ENCODE data around the gene DIPK1A.

Gene DIPK1A

DNA sequence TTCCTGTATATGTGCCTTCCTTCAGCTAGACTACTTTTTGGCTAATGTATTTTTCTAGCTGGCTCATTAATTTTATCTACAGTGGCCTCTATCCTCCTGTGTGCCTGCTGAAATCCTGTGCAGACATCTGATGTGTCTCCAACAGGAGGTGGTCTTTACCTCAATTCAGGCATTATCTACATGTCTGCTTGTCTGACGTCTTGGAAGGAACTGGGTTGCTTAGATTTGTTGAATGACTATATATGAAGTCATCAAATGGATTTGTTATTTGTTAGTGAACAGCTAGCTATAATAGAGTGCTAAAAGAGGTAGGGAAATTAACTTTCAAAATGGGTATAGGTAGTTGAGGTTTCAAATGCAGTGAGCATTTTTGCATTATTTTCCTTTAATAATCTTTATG lies 122.7 kb downstream of the DIPK1A start:
- Histone ChIP-seq H3K27me3 (replicated peaks; ENCODE audit: control insufficient read depth, insufficient read depth, low read length) (no peaks in the 10 kb centered on the region), H3K36me3 (ENCODE audit: control insufficient read depth, insufficient read depth, low read length) (peaks cover 27% of the 10 kb centered on the region), H3K4me3 (replicated peaks; ENCODE audit: low read depth, low read length) (no peak overlapping the region)
- DNase-seq (ENCODE audit: extremely low read depth, insufficient read length): no peak
- TF ChIP-seq, protein P1, sequence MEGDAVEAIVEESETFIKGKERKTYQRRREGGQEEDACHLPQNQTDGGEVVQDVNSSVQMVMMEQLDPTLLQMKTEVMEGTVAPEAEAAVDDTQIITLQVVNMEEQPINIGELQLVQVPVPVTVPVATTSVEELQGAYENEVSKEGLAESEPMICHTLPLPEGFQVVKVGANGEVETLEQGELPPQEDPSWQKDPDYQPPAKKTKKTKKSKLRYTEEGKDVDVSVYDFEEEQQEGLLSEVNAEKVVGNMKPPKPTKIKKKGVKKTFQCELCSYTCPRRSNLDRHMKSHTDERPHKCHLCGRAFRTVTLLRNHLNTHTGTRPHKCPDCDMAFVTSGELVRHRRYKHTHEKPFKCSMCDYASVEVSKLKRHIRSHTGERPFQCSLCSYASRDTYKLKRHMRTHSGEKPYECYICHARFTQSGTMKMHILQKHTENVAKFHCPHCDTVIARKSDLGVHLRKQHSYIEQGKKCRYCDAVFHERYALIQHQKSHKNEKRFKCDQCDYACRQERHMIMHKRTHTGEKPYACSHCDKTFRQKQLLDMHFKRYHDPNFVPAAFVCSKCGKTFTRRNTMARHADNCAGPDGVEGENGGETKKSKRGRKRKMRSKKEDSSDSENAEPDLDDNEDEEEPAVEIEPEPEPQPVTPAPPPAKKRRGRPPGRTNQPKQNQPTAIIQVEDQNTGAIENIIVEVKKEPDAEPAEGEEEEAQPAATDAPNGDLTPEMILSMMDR (IDR thresholded peaks at IDR 0.05; ENCODE audit: insufficient read depth, low read length, poor library complexity, severe bottlenecking): no peak

DNA sequence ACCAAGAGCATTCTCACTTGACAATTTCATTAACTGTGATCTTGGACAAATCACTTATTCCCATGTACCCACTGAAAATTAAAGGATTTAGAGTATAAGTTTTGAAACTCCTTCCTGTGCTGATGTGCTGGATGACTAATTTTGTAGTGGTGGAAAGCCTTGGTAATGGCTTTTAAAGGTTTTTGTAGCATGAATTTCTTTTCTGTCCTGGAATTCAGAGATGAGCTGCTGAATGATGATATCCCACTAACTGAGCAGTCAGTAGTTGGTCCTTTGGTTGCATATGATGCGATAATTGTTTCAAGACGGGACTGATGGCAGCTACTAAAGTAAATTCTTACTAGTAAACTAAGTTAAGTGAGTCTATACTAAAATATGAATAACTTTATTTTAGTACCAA lies 124.2 kb downstream of the DIPK1A start:
- H3K4me3 ChIP-seq (replicated peaks; ENCODE audit: low read depth, low read length): no peak overlapping the region; the same call in 1 of the 2 replicates
- peaks cover 24% of the 10 kb centered on the region for H3K36me3 ChIP-seq (ENCODE audit: control insufficient read depth, insufficient read depth, low read length)
- no peak for DNase-seq (ENCODE audit: extremely low read depth, insufficient read length)
- no peaks in the 10 kb centered on the region for H3K27me3 ChIP-seq (replicated peaks; ENCODE audit: control insufficient read depth, insufficient read depth, low read length)
- TF ChIP-seq, protein P1 (IDR thresholded peaks at IDR 0.05; ENCODE audit: insufficient read depth, low read length, poor library complexity, severe bottlenecking): no peak

DNA sequence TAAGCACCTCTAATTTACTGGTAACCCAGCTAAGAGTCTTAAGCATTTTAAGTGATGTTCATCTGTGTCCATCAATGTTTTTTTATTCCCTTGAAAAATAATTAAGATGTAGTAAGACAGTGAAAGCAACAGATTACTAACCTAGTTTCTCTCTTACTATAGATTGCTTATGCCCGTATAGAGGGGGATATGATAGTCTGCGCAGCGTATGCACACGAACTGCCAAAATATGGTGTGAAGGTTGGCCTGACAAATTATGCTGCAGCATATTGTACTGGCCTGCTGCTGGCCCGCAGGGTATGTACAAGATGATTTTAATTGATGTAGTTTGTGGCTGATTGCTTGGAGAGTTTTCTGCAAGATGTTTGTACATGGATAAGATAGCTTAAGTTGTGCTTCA lies 126.6 kb downstream of the DIPK1A start:
- TF ChIP-seq, protein P1 (IDR thresholded peaks at IDR 0.05; ENCODE audit: insufficient read depth, low read length, poor library complexity, severe bottlenecking): no peak
- peaks cover 15% of the 10 kb centered on the region for H3K36me3 ChIP-seq (ENCODE audit: control insufficient read depth, insufficient read depth, low read length)
- no peak for DNase-seq (ENCODE audit: extremely low read depth, insufficient read length)
- no peaks in the 10 kb centered on the region for H3K27me3 ChIP-seq (replicated peaks; ENCODE audit: control insufficient read depth, insufficient read depth, low read length)
- peak overlapping the region; percentile 100 for H3K4me3 ChIP-seq (replicated peaks; ENCODE audit: low read depth, low read length)

DNA sequence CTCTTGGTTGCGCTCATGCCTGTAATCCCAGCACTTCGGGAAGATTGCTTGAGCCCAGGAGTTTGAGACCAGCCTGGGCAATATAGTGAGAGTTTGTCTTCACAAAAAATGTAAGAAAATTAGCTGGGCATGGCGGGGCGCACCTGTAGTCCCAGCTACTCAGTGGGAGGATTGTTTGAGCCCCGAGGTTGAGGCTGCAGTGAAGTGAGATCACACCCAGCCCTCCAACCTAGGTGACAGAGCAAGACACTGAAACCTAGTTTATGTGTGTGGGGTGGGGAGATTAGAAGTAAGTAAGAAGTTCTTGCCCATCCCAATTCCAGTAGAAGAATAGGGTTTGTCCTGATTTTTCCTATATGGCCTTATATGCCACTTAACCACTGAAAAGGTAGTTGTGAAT lies 127.4 kb downstream of the DIPK1A start:
- H3K4me3 ChIP-seq (replicated peaks; ENCODE audit: low read depth, low read length): peak overlapping the region; percentile 100
- no peak for DNase-seq (ENCODE audit: extremely low read depth, insufficient read length)
- TF ChIP-seq, protein P1 (IDR thresholded peaks at IDR 0.05; ENCODE audit: insufficient read depth, low read length, poor library complexity, severe bottlenecking): no peak
- H3K27me3 ChIP-seq (replicated peaks; ENCODE audit: control insufficient read depth, insufficient read depth, low read length): no peaks in the 10 kb centered on the region
- peaks cover 13% of the 10 kb centered on the region for H3K36me3 ChIP-seq (ENCODE audit: control insufficient read depth, insufficient read depth, low read length)

DNA sequence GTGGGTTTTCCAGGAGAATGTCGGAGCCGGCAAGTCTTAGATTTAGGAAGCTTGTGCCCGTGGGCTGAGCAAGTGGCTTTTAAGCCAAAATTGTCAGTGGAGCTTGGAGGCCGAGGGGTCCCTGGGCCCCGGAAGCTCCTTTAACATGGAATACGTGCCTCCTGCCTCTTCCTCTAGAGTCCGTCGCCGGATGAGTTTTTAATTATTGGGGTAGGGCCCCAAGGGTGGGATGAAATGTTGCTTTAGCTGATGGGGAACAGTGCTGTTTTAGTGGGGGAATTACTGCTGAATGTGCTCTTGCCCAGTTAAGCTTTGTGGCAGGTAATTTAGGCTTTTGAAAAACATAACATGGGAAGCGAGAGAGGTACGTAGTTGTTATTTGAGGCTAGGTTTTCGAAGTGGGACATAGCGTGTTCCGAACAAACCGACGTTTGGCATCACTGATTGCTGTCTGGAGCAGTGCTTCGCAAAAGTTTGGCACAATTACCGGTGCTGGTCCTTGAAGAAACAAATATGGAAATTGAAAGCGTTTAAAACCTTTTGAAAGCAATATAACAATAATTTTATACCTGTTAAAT lies 128.6 kb downstream of the DIPK1A start:
- TF ChIP-seq, protein P1 (IDR thresholded peaks at IDR 0.05; ENCODE audit: insufficient read depth, low read length, poor library complexity, severe bottlenecking): no peak
- no peak for DNase-seq (ENCODE audit: extremely low read depth, insufficient read length)
- Histone ChIP-seq H3K36me3 (ENCODE audit: control insufficient read depth, insufficient read depth, low read length) (peaks cover 7% of the 10 kb centered on the region), H3K27me3 (replicated peaks; ENCODE audit: control insufficient read depth, insufficient read depth, low read length) (no peaks in the 10 kb centered on the region), H3K4me3 (replicated peaks; ENCODE audit: low read depth, low read length) (peak overlapping the region; percentile 100)
